Fibroblast of skin of scalp (primary cell): ENCODE measurements around the gene MBD3L3. TPM values are rescaled to one million over a fixed set of nuclear protein-coding genes. Genes with fewer than 3 reads are reported as not detected.
"Not testable (repeated sequence)": the region's sequence is repeated elsewhere in the genome, so short reads cannot be mapped to it uniquely, and the experiment has no call there.

ENCODE experiments used
- DNase-seq: peaks from one replicate; pipeline ENCODE4 v3.0.0-alpha.2; 2013
- polyA plus RNA-seq, 2 experiments: library from polyadenylated mRNA; unstranded; fragments of 120-200 nt; gene quantifications; one replicate each; pipeline ENCODE4 v1.2.1, GENCODE V29; 2013; ENCODE audit not compliant: insufficient read length in 2 of 2

MBD3L3 gene
- polyA plus RNA-seq (2013, experiment 1 of 2; ENCODE audit: insufficient read length): not detected
- polyA plus RNA-seq (2013, experiment 2 of 2; ENCODE audit: insufficient read length): not detected

DNA sequence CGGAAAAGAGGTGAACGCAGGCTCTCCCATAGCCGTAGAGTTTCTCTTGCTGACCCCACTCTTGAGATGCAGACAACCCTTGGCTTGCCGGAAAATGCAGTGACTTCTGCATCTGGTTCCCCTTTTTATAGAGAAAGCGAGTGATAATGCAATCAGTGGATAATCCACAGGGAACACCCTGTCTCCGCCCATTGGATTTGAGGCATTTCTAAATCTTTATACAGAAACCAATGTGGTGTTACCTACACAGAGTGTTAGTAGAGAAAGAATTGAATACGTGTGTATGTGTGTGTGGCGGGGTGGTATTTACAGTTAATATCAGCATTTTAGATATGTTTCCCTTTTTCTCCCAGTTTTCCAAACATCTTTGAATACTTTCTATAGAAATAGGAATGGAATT lies at the start of gene MBD3L3:
MBD3L3 (minus strand) TSS at position 101 of the 400 bp plus-strand sequence; CDS start at position 30, 71 bp downstream.
- DNase-seq: not testable (repeated sequence)

DNA sequence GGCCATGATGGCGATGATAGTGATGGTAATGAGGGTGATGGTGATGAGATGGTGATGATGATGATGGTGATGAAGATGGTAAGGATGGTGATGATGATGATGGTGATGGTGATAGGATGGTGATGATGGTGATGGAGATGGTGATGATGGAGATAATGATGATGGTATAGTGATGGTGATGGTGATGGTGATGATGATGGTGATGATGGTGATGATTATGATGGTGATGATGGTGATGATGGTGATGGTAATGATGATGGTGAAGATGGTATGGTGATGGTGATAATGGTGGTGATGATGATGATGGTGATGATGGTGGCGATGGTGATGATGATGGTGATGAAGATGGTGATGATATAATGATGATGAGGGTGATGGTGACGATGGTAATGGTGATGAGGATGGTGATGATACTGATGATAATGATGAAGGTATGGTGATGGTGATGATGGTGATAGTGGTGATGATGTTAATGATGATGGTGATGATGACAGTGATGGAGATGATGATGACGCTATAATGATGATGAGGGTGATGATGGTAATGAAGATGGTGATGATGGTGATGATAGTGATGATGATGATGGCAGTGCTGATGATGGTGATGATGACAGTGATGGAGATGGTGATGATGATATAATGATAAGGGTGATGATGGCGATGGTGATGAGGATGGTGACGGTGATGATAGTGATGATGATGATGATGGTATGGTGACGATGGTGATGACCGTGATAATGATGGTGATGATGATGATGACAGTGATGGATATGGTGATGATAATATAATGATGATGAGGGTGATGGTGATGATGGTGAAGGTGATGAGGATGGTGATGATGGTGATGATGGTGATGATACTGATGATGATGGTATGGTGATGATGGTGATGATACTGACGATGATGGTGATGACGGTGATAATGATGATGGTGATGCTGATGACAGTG lies 48.5 kb upstream of the MBD3L3 start:
- DNase-seq: no peak

DNA sequence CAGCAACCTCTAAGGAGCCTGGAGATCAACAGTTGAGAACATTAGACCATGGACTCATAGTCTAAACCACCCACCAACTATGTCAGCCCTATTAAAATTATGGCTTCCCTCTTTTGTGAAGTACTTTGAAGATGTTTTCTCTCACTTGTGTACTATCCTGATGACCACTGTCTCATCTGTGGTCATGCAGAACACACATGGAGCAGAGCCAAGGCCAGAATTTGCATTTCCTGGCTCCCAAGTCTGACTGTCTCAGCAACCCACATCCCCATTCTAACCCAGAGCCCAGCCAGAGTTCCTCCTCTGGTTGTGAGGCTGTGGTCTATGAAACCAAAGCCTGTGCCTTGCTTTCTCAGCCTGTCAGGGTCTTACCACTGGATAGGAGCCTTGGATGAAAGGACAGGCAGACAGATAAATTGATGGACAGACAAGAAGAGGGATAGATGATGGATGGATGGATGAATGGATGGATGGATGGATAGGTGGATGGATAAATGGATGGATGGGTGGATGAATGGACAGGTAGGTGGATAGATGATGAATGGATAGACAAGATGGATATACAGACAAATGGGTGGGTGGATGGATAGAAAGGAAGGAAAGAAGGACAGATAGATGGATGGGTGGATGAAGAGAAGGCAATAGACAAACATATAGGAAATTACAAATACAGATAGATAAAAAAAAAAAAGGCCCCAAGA lies 46.4 kb upstream of the MBD3L3 start:
- DNase-seq: no peak

DNA sequence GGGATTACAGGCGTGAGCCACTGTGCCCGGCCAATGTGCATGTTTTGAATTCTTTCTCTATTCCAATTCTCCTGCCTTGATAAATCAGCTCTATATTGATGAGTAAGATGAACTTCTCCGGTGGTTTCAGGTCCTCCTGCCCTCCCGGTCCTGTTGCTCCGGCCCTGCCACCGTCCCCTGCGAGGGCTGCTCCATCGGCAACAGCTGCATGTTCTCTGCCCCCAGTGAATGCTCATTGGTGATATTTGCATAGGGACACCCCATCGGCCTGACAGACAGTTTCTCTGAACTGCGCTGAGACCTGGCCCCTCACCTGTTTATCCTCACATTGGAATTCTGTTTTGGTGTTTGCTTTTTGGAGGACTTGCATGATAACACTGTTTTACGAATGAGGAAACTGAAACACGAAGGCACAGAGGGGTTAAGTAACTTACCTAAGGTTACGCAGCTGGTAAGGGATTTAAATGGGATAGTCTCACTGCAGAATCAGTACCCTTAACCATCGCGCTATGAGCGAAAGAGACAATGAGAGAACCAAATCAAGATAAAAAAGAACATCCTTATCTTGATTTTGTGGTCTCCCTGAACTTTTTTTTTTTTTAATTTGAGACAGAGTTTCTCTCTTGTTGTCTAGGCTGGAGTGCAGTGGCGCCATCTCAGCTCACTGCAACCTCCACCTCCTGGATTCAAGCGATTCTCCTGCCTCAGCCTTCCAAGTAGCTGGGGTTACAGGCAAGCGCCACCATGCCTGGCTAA lies 43.2 kb upstream of the MBD3L3 start:
- DNase-seq: no peak

DNA sequence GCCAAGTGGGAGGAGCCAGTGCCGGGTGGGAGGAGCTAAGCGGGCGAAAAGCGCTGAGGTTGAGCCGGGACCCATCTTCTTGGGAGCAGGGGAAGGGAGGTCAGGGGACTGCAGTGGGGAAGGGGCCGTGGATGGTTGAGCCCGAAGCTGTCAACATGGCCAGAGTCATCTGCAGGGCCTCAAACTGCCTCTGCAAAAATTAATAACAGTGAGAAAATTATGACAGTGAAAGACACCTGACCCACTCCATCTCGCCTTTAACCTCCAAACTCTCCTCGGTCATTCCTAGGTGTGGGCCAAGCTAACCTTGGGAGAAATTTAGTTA lies 41.1 kb upstream of the MBD3L3 start:
- DNase-seq: no peak

DNA sequence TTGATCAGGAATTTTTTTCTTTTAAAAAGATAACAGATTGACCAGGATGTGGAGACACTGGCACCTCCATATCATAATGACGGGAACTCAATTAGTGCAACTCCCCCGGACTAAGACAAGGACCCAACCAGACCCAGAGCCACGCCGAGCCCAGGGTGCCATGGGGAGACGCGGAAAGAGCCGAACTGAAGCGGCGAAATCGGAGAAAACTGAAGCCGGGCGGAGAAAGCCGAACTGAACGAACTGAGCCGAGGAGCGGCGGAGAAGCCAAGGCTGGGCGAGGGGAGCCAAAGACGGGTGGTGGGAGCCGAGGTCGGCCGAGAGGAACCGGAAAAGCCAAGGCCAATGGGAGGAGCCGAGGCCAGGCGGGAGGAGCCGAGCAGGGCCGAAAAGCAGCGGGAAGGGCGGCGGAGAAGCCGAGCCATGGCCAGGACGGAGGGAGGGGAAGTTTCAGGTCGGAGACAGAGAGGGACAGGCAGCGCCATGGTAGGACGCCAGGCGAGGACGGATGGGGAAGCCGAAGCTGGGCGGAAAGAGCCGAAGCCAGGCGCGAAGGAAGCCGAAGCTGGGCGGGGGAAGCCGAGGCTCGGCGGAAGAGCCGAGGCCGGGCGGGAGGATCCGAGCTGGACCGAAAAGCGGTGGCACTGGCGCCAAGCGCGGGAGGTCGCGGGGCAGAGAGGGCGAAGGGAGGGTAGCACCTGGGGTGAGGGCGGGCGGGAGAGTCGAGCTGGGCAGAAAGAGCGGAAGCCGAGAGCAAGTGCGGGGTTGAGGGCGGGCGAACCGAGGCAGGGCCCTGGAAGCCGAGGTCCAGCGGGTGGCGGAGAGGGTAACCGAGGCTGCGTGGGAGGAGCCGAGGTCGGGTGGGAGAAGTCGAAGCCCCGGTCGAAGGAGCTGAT lies 40.5 kb upstream of the MBD3L3 start:
- peak; percentile 91 for DNase-seq

DNA sequence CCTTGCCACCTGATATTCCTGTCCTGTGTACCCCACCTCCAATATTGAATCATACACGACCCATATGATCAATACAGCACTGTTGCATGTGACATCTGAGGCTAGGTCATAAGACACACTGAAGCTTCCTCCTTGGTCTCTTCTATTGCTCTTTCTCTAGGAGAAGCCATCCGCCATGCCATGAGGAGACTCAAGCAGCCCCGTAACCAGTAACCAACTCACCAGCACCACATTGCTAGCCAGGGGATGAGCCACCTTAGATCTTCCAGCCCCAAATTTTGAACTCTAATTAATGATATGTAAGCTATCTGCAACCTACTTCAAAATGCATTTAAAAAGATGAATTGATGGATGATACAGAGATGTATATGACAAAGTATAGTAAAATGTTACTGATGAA lies 39.6 kb upstream of the MBD3L3 start:
- DNase-seq: no peak

DNA sequence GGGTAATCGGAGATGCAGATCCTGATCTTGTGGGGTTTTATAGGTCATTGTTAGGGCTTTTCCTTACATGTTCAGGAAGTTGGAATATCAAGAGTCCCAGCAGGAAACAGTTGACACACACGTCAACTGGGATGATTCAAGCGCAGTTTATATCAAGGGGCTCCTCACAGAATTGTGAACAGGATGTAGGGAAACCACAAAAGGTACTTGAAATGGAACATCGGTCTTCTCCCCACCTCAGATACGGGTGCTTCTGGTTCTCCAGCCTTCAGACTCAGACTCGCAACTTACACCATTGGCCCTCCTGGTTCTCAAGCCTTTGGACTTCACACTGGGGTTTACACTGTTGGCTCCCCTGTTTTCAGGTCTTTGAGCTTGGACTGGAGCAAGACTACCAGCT lies 30.5 kb upstream of the MBD3L3 start:
- DNase-seq: no peak

DNA sequence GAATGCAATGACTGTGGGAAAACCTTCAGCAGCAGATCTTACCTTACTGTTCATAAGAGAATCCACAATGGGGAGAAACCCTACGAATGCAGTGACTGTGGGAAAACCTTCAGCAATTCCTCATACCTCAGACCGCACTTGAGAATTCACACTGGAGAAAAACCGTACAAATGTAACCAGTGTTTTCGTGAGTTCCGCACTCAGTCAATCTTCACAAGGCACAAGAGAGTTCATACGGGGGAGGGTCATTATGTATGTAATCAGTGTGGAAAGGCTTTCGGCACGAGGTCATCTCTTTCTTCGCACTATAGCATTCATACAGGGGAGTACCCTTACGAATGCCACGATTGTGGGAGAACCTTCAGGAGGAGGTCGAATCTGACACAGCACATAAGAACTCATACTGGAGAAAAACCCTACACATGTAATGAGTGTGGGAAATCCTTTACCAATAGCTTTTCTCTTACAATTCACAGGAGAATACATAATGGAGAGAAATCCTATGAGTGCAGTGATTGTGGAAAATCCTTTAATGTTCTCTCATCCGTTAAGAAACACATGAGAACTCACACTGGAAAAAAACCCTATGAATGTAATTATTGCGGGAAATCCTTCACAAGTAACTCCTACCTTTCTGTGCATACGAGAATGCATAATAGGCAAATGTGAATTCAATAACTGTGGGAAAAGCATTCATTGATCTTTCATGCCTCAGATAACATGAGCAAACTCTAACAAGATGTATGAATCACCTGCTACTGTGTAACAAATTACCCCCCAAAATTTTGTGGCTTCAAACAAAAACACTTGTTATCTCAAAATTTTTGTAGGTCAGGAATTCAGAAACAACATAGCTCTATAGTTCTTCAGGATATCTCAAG lies 24.8 kb upstream of the MBD3L3 start:
- peak; percentile 23 for DNase-seq

DNA sequence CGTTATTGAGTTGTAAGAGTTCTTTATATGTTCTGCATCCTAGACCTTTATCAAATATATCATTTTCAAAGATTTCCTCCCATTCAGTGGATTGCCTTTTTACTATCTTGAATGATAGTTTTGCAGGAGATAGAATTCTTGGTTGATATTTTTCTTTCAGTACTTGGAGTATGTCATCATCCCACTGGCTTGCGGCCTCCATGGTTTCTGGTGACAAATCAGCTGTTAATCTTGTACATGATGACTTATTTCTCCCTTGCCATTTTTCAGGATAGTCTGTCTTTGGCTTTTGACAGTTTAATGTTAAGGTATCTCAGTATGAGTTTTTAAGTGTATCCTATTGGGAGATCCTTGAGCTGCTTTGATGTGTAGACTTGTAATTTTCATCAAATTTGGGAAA lies 19.5 kb upstream of the MBD3L3 start:
- no peak for DNase-seq

DNA sequence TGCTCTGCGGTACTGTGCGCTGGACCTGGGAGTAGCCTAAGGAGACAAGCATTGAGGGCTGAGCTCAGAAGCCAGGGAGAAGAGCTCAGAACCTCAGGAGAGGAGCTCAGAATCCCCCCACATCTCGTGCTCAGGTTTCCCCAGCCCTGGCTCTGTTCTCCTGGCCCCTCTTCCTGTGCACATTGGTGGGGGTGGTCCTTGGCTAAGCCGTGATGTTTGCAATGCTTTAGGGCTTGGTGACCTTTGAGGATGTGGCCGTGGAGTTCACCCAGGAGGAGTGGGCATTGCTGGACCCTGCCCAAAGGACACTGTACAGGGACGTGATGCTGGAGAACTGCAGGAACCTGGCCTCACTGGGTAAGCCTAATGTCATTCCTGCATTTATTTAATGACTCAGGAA lies 17.7 kb upstream of the MBD3L3 start:
- no peak for DNase-seq

DNA sequence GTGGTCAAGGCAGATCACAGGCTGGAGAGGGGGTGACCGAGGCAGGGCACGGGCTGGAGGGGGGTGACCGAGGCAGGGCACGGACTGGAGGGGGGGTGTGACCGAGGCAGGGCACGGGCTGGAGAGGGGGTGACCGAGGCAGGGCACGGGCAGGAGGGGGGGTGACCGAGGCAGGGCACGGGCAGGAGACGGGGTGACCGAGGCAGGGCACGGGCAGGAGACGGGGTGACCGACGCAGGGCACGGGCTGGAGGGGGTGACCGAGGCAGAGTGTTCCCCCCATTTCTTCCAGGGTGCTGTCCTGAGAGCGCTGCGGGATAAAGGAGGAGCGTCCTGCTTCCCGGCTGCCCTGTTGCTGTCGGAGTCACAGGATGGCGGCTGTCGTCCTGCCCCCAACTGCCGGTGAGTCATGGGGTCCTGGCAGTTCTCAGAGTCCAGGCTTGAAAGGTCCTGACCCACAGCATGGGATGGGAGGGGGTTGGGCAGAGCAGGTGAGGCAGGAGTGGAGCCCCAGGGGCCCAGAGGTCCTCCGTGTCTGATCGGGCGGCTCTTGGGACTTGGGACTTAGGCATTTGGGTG lies 16.3 kb upstream of the MBD3L3 start:
- no peak for DNase-seq

DNA sequence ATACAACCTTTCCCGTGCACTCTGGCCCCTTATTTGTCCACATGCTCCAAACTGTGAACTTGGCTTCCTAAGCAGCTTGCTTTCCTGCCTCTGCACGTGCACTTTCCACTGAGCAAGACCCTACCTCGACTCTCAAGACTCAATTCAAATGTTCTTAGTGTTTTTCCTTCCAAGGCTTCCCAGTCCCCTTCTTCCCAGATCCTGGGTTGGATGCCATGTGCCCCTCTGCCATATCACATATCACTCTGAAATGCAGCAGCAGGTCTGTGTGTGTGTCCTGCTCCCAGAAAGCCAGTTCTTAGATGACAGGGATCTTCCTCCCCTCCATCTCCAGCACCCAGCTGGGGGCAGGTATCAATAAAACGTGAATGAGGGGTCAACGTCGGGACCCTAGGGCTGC lies 14.1 kb upstream of the MBD3L3 start:
- no peak for DNase-seq

DNA sequence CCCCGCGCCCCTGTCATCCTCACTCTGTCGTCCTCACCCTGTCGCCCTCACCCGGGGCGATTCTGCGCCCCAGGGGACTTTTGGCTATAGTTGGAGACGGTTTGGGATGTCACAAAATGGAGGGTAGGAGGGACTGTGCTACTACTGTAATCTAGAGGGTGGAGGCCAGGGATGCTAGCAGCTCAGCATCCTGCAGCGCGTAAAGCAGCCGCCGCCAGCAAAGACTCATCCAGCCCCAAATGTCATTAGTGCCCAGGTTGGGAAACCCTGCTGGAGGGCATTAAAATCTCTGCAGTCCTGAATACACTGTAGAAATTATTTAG lies 11.4 kb upstream of the MBD3L3 start:
- DNase-seq: no peak

DNA sequence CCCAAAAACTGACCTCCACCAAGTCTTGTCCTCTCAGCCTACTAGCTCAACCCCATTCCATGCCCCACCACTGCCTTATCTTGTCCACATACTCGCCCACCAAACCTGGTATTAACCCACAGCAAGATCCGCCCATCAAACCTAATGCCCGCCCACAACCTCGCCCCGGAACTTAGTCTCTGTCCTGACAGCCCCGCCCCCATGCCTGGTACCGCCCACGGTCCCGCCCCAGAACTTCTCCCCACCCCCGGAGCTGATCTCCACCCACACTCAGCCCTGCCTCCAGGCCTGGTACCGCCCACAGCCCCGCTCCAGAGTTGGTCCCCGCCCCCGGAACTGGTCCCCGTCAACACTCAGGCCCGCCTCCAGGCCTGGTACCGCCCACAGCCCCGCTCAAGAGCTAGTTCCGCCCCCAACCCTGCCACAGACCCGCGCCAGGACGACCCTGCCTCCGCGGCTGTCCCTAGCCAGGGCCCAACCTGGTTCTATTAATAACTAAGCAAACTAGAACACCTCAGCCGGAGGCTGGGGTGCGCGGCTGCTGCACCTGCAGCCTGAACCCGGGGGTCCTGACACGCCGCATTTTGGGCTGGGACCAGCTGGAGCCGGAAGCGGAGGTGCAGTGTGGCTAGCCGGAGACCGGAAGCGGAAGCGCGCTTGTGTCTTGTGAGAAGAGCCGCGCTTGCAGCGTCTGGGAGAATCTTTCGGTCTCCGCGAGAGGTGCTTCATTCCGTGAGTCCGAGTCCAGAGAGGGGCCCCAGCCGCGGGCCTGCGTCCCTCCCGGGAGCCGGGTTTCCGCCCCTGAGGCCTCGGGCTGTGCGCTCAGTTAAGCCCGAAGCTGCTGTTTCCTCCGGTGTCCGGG lies 10.8 kb upstream of the MBD3L3 start, which contains the start of gene ZNF557:
ZNF557 (plus strand) TSS at position 662 of the 862 bp plus-strand sequence. CDS start 5,372 bp downstream, outside the sequence.
- DNase-seq: peak; percentile 97

DNA sequence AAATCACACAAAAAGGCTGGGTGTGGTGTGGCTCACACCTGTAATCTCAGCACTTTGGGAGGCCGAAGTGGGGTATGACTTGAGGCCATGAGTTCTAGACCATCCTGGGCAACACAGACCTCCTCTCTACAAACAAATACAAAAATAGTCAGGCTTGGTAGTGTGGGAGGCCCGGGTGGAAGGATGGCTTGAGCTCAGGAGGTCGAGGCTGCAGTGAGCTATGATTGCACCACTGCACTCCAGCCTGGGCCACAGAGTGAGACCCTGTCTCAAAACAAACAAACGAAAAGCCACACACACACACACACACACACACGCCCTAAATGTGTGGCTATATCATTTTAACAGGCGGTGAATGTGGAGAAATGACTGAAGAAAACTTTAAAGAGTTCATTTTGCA lies 10.1 kb upstream of the MBD3L3 start:
- DNase-seq: no peak

DNA sequence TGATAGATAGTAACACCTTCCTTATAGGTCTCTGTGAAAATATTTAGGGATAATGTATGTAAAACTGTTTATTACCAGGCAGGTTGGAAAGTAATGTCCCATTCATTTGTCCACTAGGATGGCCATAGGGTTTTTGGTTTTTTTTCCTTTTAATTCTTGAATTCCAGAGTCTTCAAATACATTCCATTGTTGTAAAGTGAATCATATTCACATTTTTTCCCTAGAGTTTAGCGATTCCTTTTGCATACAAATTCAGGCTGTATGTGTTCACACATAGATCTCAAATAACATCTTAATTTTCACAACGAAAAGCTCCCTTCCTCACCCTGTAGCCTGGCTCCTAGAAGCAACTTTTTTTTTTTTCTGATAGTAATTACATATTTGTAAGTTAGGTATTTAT lies 9.2 kb upstream of the MBD3L3 start:
- DNase-seq: peak; percentile 59

DNA sequence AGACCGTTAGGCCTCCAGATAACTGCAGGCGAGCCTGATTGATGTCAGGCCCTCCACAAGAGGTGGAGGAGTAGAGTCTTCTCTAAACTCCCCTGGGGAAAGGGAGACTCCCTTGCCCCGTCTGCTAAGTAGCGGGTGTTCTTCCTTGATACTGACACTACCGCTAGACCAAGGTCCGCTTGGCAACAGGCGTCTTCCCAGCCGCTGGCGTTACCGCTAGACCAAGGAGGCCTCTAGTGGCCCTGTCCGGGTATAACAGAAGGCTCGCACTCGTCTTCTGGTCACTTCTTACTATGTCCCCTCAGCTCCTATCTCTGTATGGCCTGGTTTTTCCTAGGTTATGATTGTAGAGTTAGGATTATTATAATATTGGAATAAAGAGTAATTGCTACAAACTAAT lies 8.6 kb upstream of the MBD3L3 start:
- DNase-seq: peak; percentile 28

DNA sequence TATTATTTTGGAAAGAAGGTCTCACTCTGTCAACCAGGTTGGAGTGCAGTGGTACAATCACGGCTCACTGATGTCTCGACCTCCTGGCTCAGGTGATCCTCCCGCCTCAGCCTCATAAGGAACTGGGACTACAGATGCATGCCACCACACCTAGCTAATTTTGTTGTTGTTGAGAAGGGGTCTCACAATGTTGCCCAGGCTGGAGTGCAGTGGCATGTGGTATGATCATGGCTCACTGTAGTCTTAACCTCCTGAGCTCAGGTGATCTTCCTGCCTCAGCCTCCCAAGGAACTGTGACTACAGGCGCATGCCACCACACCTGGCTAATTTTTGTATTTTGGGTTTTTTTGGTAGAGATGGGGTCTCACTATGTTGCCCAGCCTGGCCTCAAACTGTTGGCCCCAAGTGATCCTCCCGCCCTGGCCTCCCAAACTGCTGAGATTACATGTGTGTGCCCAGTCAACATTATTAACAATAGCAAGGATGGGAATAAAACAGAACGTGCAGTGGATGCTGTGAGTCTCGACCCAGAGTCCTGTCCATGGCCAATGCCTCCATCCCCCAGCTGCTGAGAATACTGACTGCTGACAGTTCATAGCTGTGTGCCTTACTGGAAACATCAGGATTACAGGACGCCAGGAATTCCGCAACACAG lies 5.4 kb upstream of the MBD3L3 start:
- DNase-seq: no peak
